ENCODE data around the gene MT1X.

DNA sequence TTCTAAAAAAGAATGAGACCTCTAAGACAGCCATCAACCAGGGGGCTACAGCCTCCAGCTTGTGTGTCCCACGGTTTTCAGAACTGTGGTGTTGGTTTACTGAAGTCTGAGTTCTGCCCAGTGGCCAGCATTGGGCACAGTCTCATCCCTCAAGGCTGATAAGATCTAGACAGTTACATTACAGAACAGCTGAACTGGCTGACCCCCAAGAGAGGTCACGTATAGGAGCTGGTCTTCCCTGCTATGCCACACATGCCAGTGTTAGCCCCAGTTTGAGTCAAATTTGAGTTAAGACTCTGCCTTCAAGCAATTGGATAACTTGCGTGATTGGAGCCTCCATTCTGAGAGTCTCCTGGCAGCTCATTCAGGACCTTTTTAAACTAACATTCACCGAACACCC is 32.9 kb downstream of the MT1X start:
- TF ChIP-seq CTCF (CRISPR knock-in tag; IDR thresholded peaks at IDR 0.05) = no peak
- TF ChIP-seq TFE3 (CRISPR knock-in tag; IDR thresholded peaks at IDR 0.05) = no peak
- TF ChIP-seq, protein P1, sequence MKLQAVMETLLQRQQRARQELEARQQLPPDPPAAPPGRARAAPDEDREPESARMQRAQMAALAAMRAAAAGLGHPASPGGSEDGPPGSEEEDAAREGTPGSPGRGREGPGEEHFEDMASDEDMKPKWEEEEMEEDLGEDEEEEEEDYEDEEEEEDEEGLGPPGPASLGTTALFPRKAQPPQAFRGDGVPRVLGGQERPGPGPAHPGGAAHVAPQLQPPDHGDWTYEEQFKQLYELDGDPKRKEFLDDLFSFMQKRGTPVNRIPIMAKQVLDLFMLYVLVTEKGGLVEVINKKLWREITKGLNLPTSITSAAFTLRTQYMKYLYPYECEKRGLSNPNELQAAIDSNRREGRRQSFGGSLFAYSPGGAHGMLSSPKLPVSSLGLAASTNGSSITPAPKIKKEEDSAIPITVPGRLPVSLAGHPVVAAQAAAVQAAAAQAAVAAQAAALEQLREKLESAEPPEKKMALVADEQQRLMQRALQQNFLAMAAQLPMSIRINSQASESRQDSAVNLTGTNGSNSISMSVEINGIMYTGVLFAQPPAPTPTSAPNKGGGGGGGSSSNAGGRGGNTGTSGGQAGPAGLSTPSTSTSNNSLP (IDR thresholded peaks at IDR 0.05; ENCODE audit: low read depth, low read length) = no peak
- TF ChIP-seq ZNF446 (CRISPR knock-in tag; IDR thresholded peaks at IDR 0.05) = no peak
- TF ChIP-seq, protein P2, sequence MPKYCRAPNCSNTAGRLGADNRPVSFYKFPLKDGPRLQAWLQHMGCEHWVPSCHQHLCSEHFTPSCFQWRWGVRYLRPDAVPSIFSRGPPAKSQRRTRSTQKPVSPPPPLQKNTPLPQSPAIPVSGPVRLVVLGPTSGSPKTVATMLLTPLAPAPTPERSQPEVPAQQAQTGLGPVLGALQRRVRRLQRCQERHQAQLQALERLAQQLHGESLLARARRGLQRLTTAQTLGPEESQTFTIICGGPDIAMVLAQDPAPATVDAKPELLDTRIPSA (CRISPR knock-in tag; IDR thresholded peaks at IDR 0.05; ENCODE audit: borderline replicate concordance) = no peak

Measured in HepG2 (cell line).